NT2/D1 (cell line): Measurements from ENCODE around the gene HIF1AN.

Experiments used
- YY1 ChIP-seq: IDR thresholded peaks from 2 replicates; pipeline ENCODE4 v1.6.1; 2011; ENCODE audit not compliant: insufficient read length, insufficient read depth
- ZNF274 ChIP-seq: IDR thresholded peaks from 2 replicates; pipeline ENCODE4 v1.6.1; 2011; ENCODE audit warnings: mild to moderate bottlenecking, low read depth, low read length

DNA sequence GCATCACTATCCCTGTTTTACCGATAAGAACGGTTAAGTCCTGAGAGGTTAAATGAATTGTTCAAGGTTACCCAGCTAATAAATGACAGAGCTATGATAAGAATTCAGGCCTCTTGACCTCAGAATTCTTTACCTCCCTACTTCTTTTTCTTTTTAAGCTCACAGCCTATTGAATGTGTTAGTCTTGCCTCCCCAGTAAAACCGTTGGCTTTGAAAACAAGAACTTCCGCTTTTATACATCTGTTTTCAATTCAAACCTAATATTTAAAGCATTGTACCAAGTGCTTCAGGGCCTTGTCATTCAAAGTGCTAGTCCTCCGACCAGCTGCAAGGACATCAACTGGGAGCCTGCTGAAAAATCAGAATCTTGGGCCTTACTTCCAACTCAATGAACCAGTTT lies 31.6 kb upstream of the HIF1AN start:
- no peak for TF ChIP-seq YY1
- no peak for TF ChIP-seq ZNF274
